Measurements from ENCODE around the gene RELT.

Gene RELT

DNA sequence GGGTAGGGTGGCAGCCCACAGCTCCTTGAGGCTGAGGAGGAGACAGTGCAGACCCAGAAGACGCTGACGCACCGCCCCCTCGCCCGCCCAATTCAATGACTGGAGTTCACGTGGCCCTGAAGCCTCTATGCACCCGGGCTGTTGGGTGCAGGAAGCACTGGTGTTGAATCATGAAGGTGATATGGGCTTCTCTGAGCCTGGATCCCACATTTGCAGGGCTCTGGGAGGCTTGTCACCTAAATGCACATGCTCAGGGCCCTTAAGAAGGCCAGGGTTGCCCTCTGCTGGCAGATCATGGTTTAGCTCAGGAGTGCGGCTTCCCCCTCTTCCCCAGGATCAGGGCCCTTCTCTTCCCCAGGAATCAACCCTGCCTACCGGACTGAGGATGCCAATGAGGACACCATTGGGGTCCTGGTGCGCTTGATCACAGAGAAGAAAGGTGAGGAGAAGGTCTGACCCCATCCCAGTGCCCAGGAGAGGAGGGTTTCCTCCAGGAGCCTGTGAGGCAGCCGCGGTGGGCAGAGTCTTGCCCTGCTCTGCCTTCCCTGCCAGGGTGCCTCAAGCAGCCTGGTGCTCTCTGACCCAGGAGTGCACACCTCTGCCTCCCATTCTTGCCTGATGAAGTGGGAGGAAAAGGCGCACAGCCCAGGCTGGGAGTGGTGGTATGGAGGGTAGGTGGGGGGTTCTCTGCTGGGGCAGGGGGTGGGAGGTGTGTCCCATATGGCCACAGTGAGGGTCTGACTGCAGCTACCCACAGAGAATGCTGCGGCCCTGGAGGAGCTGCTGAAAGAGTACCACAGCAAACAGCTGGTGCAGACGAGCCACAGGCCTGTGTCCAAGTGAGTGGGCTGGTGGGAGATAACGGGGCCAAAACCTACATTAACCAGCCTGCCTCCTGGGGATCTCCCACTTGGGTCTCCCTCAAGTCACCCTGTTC is 17.5 kb downstream of the RELT start:
- Histone ChIP-seq H3K9me3 (replicated peaks in 1 of 11) (no peaks in the 10 kb centered on the region), H3K27ac (peak overlapping the region; percentile 38 to 98 (median 58); a peak in 20 of 22 replicates), H3K4me3 (no peak overlapping the region), H3K9ac (peak overlapping the region in 10 of 11 experiments; percentile 49 to 98 (median 60); a peak in 19 of 22 replicates), H4K20me1 (peaks cover 49 to 100% (median 97%) of the 10 kb centered on the region in 11 experiments), H3K27me3 (no peaks in the 10 kb centered on the region), H3K4me1 (peaks cover 55 to 68% (median 58%) of the 10 kb centered on the region in 10 experiments), H3K36me3 (peaks cover 68 to 98% (median 88%) of the 10 kb centered on the region in 11 experiments), H3K4me2 (peak overlapping the region; percentile 60 to 100 (median 97))
- no peak for TF ChIP-seq Cebpa-rat (IDR thresholded peaks at IDR 0.05)

- no peak for TF ChIP-seq Cebpa-rat (IDR thresholded peaks at IDR 0.05)
- peaks cover 73 to 100% (median 92%) of the 10 kb centered on the region in 11 experiments for H3K36me3 ChIP-seq
- H4K20me1 ChIP-seq = peaks cover 46 to 100% (median 95%) of the 10 kb centered on the region in 11 experiments
- H3K4me1 ChIP-seq = peaks cover 51 to 68% (median 57%) of the 10 kb centered on the region in 10 experiments
- no peak overlapping the region for H3K4me3 ChIP-seq
- H3K4me2 ChIP-seq = no peak overlapping the region
- peak overlapping the region in 3 of 11 experiments; percentile 23 to 25 (median 24); a peak in 2 of 22 replicates for H3K9ac ChIP-seq
- H3K27me3 ChIP-seq = no peaks in the 10 kb centered on the region
- no peaks in the 10 kb centered on the region for H3K9me3 ChIP-seq (replicated peaks in 1 of 11)
- H3K27ac ChIP-seq = 0 out of 22 replicates have a peak overlapping the region, but pooled peaks of 1 of the 11 experiments have one; percentile 10
These were observed 18.5 kb downstream of the RELT start for GRCh38 chr11:73394416-73395296.

DNA sequence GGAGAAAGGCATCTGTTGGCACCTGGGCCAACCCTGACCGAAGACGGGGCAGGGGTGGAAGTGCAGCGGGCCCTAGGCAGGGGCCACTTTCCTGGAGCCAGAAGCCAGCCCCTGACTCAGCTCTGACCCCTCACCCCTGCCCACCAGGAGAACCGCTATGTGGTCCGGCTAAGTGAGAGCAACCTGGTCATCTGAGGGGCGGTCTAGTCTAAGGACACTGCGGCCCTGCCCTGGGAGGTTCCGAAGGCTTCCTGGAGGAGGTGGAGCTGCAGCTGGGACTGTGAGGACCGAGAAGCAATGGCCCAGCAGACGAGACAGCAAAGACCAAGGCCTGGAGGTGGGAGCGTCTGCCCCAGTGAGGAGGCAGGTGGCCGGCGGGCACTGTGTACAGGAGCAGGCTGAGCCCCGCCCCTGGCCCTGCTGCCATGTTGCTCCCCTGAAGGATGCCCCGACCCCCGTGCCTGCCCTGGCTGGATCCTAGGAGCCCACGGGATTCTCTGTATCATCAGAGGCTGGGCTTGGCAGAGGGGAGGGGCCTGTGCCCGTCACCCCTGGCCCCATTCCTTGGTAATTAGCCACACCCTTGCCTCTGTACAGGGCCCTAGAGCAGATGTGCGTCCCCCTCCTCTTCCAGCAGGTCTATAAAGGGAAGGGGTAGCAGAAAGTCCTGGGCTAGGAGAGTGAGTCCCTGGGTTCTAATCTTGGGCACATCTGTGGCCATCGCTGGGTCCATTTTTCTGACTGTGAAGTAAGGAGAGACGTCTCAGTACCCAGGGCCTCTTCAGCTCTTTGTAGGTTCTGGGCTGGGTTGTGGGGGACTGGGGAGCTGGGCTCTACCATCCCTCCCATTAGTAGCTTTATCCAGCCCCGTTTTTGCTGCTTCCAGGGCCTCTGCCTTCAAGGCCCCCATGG is 19.4 kb downstream of the RELT start:
- H3K36me3 ChIP-seq = peaks cover 70 to 98% (median 87%) of the 10 kb centered on the region in 11 experiments
- H3K4me2 ChIP-seq = no peak overlapping the region
- no peaks in the 10 kb centered on the region for H3K27me3 ChIP-seq
- H3K9me3 ChIP-seq (replicated peaks in 1 of 11) = no peaks in the 10 kb centered on the region
- H3K27ac ChIP-seq = no peak overlapping the region
- TF ChIP-seq Cebpa-rat (IDR thresholded peaks at IDR 0.05) = no peak
- peak overlapping the region in 5 of 11 experiments; percentile 11 to 48 (median 24); a peak in 3 of 22 replicates for H3K9ac ChIP-seq
- H4K20me1 ChIP-seq = peaks cover 37 to 100% (median 93%) of the 10 kb centered on the region in 11 experiments
- no peak overlapping the region for H3K4me3 ChIP-seq
- peaks cover 42 to 62% (median 56%) of the 10 kb centered on the region in 10 experiments for H3K4me1 ChIP-seq

- Histone ChIP-seq H3K4me2 (no peak overlapping the region), H4K20me1 (peaks cover 28 to 97% (median 85%) of the 10 kb centered on the region in 11 experiments), H3K27me3 (no peaks in the 10 kb centered on the region), H3K4me1 (peaks cover 34 to 54% (median 48%) of the 10 kb centered on the region in 10 experiments), H3K9ac (peak overlapping the region in 3 of 11 experiments; percentile 11 to 48 (median 25); a peak in 2 of 22 replicates), H3K27ac (no peak overlapping the region), H3K9me3 (replicated peaks in 1 of 11) (no peaks in the 10 kb centered on the region), H3K4me3 (no peak overlapping the region), H3K36me3 (peaks cover 62 to 94% (median 82%) of the 10 kb centered on the region in 11 experiments)
- TF ChIP-seq Cebpa-rat (IDR thresholded peaks at IDR 0.05) = no peak
These were observed 20.2 kb downstream of the RELT start for GRCh38 chr11:73396251-73396930.

GRCh38 chr11:73396985-73397384 is 20.8 kb downstream of the RELT start:
- H4K20me1 ChIP-seq = peaks cover 26 to 97% (median 80%) of the 10 kb centered on the region in 11 experiments
- H3K27ac ChIP-seq = no peak overlapping the region
- H3K9me3 ChIP-seq (replicated peaks in 1 of 11) = no peaks in the 10 kb centered on the region
- H3K36me3 ChIP-seq = peaks cover 64 to 94% (median 82%) of the 10 kb centered on the region in 11 experiments
- H3K27me3 ChIP-seq = no peaks in the 10 kb centered on the region
- H3K4me3 ChIP-seq = no peak overlapping the region
- peak overlapping the region in 1 of 11 experiments; percentile 48; a peak in 1 of 22 replicates for H3K9ac ChIP-seq
- no peak for TF ChIP-seq Cebpa-rat (IDR thresholded peaks at IDR 0.05)
- peaks cover 28 to 48% (median 42%) of the 10 kb centered on the region in 10 experiments for H3K4me1 ChIP-seq
- H3K4me2 ChIP-seq = no peak overlapping the region

GRCh38 chr11:73397468-73398131 is 21.4 kb downstream of the RELT start:
- peaks cover 59 to 94% (median 79%) of the 10 kb centered on the region in 11 experiments for H3K36me3 ChIP-seq
- no peaks in the 10 kb centered on the region for H3K27me3 ChIP-seq
- H3K4me1 ChIP-seq = peaks cover 23 to 42% (median 36%) of the 10 kb centered on the region in 10 experiments
- peak overlapping the region in 4 of 11 experiments; percentile 61 to 66 (median 63); a peak in 4 of 22 replicates for H3K4me2 ChIP-seq
- no peak overlapping the region for H3K4me3 ChIP-seq
- peak overlapping the region in 4 of 11 experiments; percentile 23 to 54 (median 35); a peak in 3 of 22 replicates for H3K9ac ChIP-seq
- H3K9me3 ChIP-seq (replicated peaks in 1 of 11) = no peaks in the 10 kb centered on the region
- H3K27ac ChIP-seq = no peak overlapping the region
- TF ChIP-seq Cebpa-rat (IDR thresholded peaks at IDR 0.05) = no peak
- H4K20me1 ChIP-seq = peaks cover 20 to 97% (median 76%) of the 10 kb centered on the region in 11 experiments

GRCh38 chr11:73398132-73398526 is 21.9 kb downstream of the RELT start:
- H4K20me1 ChIP-seq = peaks cover 15 to 97% (median 70%) of the 10 kb centered on the region in 11 experiments
- H3K4me2 ChIP-seq = peak overlapping the region in 9 of 11 experiments; percentile 33 to 66 (median 61); a peak in 12 of 22 replicates
- H3K4me1 ChIP-seq = peaks cover 23 to 38% (median 30%) of the 10 kb centered on the region in 10 experiments
- H3K4me3 ChIP-seq = no peak overlapping the region
- H3K27me3 ChIP-seq = no peaks in the 10 kb centered on the region
- no peaks in the 10 kb centered on the region for H3K9me3 ChIP-seq (replicated peaks in 1 of 11)
- TF ChIP-seq Cebpa-rat (IDR thresholded peaks at IDR 0.05) = no peak
- H3K9ac ChIP-seq = peak overlapping the region in 5 of 11 experiments; percentile 16 to 54 (median 33); a peak in 4 of 22 replicates
- peaks cover 56 to 91% (median 74%) of the 10 kb centered on the region in 11 experiments for H3K36me3 ChIP-seq
- H3K27ac ChIP-seq = no peak overlapping the region

All from BLaER1 treated with 17β-estradiol and CSF1 and Interleukin-3, amounts not matched to agents 10 nM and 100 nM (cell line).